T47D (cell line): Measurements from ENCODE around the gene CPLANE2.
"Not testable (repeated sequence)": the region's sequence is repeated elsewhere in the genome, so short reads cannot be mapped to it uniquely, and the experiment has no call there.

Experiments used
- DNase-seq, 2 experiments: peaks; one replicate each; pipeline versions ENCODE4 v3.0.0 to v3.0.0-alpha.2; 2011 to 2012; ENCODE audit warnings: low read depth in 1 of 2, low spot score in 1 of 2
- JUND ChIP-seq: IDR thresholded peaks from 2 replicates; pipeline ENCODE4 v1.6.1; 2012; ENCODE audit warnings: low read depth
- in situ Hi-C: cut with HindIII; loops from 2 replicates; pipeline ENCODE4 v1.10.0; 2016; ENCODE audit warnings: low sequenced_read_pairs, low pct_unique_long_range_greater_than_20kb

CPLANE2 gene

GRCh38 chr1:16256478-16256877, 19.5 kb upstream of the CPLANE2 start:
- DNase-seq = no peak
- no peak for TF ChIP-seq JUND
- in situ Hi-C loops = no loop called here

DNA sequence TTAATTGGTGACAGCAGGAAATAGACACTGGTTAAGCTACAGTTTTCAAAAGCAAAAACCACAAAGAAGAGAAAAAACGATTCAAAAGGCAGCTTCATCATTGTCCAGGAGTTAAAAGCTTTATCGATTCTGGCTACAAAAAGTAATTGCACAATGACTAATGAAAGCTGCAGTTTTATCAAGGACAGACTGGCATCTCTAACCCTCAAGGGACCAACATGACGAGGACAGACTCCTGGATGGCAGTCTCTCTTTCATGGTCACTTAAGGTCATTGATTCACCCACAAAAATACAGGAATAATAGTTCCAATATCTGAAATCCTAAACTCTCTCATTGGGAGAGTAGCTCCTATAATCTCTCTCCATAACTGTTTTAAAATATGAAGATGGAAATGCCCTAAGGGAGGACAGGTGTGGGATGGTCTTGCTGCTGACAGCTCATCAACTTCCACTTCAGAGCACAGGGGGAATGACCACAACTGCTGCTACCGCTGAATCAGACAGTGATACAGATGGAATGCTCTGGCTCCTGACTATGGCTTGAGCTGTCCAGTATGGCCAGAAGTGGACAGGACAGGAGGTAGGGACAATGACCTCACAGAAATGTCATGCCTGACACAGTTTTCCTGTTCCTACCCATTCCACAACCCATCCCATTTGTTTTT, 17.4 kb upstream of the CPLANE2 start:
- no peak for DNase-seq
- no peak for TF ChIP-seq JUND
- in situ Hi-C loops = no loop called here

- no peak for TF ChIP-seq JUND
- in situ Hi-C loops = no loop called here
- DNase-seq = no peak
These were observed 16.4 kb upstream of the CPLANE2 start for GRCh38 chr1:16253332-16253922.

- TF ChIP-seq JUND = no peak
- no peak for DNase-seq
- in situ Hi-C loops = no loop called here
These were observed 15.9 kb upstream of the CPLANE2 start for GRCh38 chr1:16252912-16253311.

- TF ChIP-seq JUND = no peak
- in situ Hi-C loops = no loop called here
- no peak for DNase-seq
These were observed 14.4 kb upstream of the CPLANE2 start for GRCh38 chr1:16251381-16251780.

DNA sequence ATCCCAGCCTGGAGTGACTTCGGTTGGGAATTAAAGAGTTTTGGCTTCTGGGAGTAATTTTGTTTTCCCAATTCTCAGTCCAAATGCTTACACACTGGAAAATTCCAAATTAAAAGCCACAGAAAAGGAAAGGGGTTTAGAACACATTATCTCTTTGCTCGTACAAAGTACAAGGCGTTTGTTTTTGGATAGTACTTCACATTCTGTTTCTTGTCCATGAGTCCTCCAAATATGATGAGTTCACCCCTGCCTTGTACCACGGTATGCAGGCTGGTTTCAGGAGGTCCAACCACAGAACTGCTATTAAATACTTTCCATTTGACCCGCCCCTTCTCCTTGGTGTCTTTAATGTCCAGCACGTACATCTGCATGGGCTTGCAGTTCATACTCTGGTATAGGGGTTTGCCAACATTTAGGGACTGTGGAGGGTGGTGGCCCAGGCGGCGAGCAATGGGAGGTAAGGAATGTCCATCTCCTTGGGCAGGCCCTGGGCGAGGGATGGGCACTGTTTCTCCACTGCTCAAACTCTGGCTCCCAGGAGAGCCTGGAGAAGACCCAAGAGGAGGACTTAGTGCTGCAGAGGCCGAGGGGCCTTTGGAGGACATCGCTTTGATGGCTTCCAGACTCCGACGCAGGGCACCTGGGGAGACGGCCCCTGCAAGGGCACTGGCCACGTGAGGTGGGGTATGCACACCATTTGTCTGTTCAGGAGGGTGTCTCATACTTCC, 13.7 kb upstream of the CPLANE2 start:
- DNase-seq = no peak
- TF ChIP-seq JUND = no peak
- in situ Hi-C loops = no loop called here

GRCh38 chr1:16249596-16250241, 12.7 kb upstream of the CPLANE2 start:
- DNase-seq = no peak

DNA sequence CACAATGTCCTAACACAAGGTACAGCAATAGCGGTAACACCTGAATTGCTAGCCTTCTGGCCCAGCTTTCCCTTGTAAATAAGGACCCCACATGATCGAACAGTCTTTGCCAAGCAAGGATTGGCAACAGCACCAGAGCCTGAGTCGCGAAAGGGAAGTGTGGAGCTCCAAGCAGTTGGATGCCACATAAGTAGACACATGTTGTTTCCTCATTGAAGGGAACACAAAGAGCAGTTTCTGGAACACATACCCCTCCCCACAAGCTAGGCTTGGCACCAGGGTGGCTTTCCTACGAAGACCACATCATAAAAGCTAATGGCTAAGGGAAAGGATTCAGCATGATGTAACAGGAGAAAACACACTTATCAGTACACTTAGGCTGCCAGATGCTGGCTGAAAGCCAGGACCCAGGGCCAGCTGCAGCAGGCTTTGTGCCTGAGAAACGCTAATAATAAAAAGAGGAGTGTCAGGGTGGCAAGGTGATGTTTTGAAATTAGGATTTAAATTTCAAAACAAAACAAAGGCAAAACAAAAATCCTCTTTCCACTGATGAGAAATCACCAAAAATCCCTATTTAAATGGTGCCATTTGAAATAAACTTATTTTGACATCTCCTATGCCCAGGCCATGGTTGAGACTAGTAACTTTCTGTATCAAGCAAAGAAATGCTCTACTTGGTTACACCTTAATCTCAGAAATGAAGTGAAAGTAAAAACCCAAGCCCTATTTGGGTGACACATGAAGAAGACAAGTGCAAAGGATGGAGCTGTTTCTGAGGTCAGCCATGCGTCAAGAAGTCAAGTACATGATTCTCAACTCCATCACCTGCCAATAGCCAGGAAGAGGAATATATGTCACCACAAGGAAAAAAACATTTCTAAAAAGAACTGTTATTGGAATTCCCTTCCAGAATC, 11.9 kb upstream of the CPLANE2 start:
- no peak for DNase-seq
- TF ChIP-seq JUND = no peak
- in situ Hi-C loops = no loop called here

More at GRCh38 chr1:16249596-16250241, 12.7 kb upstream of the CPLANE2 start:
- in situ Hi-C loops = no loop called here
- no peak for TF ChIP-seq JUND

- no peak for TF ChIP-seq JUND
- DNase-seq = no peak
- in situ Hi-C loops = no loop called here
These were observed 11.0 kb upstream of the CPLANE2 start for GRCh38 chr1:16248007-16248436.

GRCh38 chr1:16247441-16247840, 10.5 kb upstream of the CPLANE2 start:
- no peak for DNase-seq
- in situ Hi-C loops = no loop called here

GRCh38 chr1:16246961-16247360, 10.0 kb upstream of the CPLANE2 start:
- no peak for DNase-seq
- TF ChIP-seq JUND = no peak
- in situ Hi-C loops = no loop called here

More at GRCh38 chr1:16247441-16247840, 10.5 kb upstream of the CPLANE2 start:
- TF ChIP-seq JUND = no peak

GRCh38 chr1:16246239-16246638, 9.3 kb upstream of the CPLANE2 start:
- in situ Hi-C loops, DNase-seq: not testable (repeated sequence)
